Measurements from ENCODE around the gene DENND4C.

The DENND4C gene

GRCh38 chr9:19404283-19405075 is 174.0 kb downstream of the DENND4C start:
- H3K27ac ChIP-seq = peak overlapping the region; percentile 93
- no peak for TF ChIP-seq ZFX (IDR thresholded peaks at IDR 0.05; ENCODE audit: borderline replicate concordance)
- no peak for TF ChIP-seq CTCF (IDR thresholded peaks at IDR 0.05)

GRCh38 chr9:19405771-19406170 is 175.3 kb downstream of the DENND4C start:
- H3K27ac ChIP-seq = peak overlapping the region; percentile 93

GRCh38 chr9:19408316-19408692 is 177.8 kb downstream of the DENND4C start:
- TF ChIP-seq ZFX (IDR thresholded peaks at IDR 0.05; ENCODE audit: borderline replicate concordance) (no peak), CTCF (IDR thresholded peaks at IDR 0.05) (no peak)
- H3K27ac ChIP-seq = peak overlapping the region; percentile 80

More at GRCh38 chr9:19405771-19406170, 175.3 kb downstream of the DENND4C start:
- no peak for TF ChIP-seq CTCF (IDR thresholded peaks at IDR 0.05)
- no peak for TF ChIP-seq ZFX (IDR thresholded peaks at IDR 0.05; ENCODE audit: borderline replicate concordance)

- TF ChIP-seq ZFX (IDR thresholded peaks at IDR 0.05; ENCODE audit: borderline replicate concordance) (no peak), CTCF (IDR thresholded peaks at IDR 0.05) (peak; percentile 32)
- H3K27ac ChIP-seq = peak within 1 kb of the TSS; percentile 80
Measured at GRCh38 chr9:19408693-19409400, 178.4 kb downstream of the DENND4C start, which contains the start of gene ACER2. Gene ACER2, plus strand, starts transcription at chr9:19409009. Its CDS starts 76 bp downstream, at chr9:19409085.

- TF ChIP-seq ZFX (IDR thresholded peaks at IDR 0.05; ENCODE audit: borderline replicate concordance) (no peak), CTCF (IDR thresholded peaks at IDR 0.05) (peak; percentile 6)
- H3K27ac ChIP-seq = peak overlapping the region; percentile 80
Measured at GRCh38 chr9:19409401-19410194, 179.1 kb downstream of the DENND4C start.

- TF ChIP-seq ZFX (IDR thresholded peaks at IDR 0.05; ENCODE audit: borderline replicate concordance) (no peak), CTCF (IDR thresholded peaks at IDR 0.05) (no peak)
- no peak overlapping the region for H3K27ac ChIP-seq
Measured at GRCh38 chr9:19410195-19410503, 179.7 kb downstream of the DENND4C start.

Measured in 22Rv1 (cell line).